ENCODE measurements around the gene CDK11B. TPM values are rescaled to one million over a fixed set of nuclear protein-coding genes. Genes with fewer than 3 reads are reported as not detected.

The CDK11B gene
- total and polyA plus RNA-seq, 2 of the 8 experiments (the other 6 are each of a cell fraction or from before 2014, with no cell fraction given) = 11.1 to 31.9 TPM

- Histone ChIP-seq H3K4ac (replicated peaks; ENCODE audit: insufficient read length, low read depth, low read length) (no peak overlapping the region), H3K27me3 (replicated peaks in 1 of 4; ENCODE audit: control insufficient read depth in 3 of 4, extremely low read depth in 1 of 4, insufficient read depth in 3 of 4, low read length in 3 of 4) (no peaks in the 10 kb centered on the region), H3K9ac (replicated peaks in 1 of 4; ENCODE audit: extremely low read depth in 1 of 4, low read depth in 3 of 4, low read length in 3 of 4) (no peak overlapping the region), H2BK120ac (replicated peaks; ENCODE audit: low read depth, low read length) (no peak overlapping the region), H3K79me2 (ENCODE audit: control insufficient read depth in 1 of 2, insufficient read depth in 2 of 2, low read length in 2 of 2) (peaks cover 0 to 13% of the 10 kb centered on the region in 2 experiments; a peak in 2 of 4 replicates), H4K91ac (replicated peaks; ENCODE audit: insufficient read length, low read length) (no peak overlapping the region), H3K23ac (ENCODE audit: insufficient read length) (no peak overlapping the region), H3K23me2 (ENCODE audit: low read depth, low read length) (no peaks in the 10 kb centered on the region; the same call in 1 of the 2 replicates), H3K36me3 (ENCODE audit: control insufficient read depth in 2 of 4, insufficient read depth in 4 of 4, low read length in 3 of 4) (no peaks in the 10 kb centered on the region), H3K56ac (replicated peaks; ENCODE audit: insufficient read length, low read depth, low read length) (no peak overlapping the region), H4K8ac (ENCODE audit: extremely low read depth, insufficient read depth, low read length) (no peak overlapping the region), H3K4me2 (ENCODE audit: insufficient read depth in 1 of 2, low read depth in 2 of 2, low read length in 2 of 2) (no peak overlapping the region), H2BK12ac (ENCODE audit: low read depth, low read length) (no peak overlapping the region), H2BK20ac (ENCODE audit: low read length) (no peak overlapping the region), H2AFZ (ENCODE audit: low read length) (no peak overlapping the region), H4K5ac (ENCODE audit: insufficient read length, low read depth, low read length) (no peak overlapping the region), H2BK5ac (ENCODE audit: low read depth, low read length) (no peak overlapping the region), H3K79me1 (ENCODE audit: low read depth, low read length) (peaks cover 3% of the 10 kb centered on the region), H3K4me1 (replicated peaks in 1 of 4; ENCODE audit: control insufficient read depth in 3 of 4, insufficient read depth in 4 of 4, low read length in 3 of 4) (peaks cover 0 to 5% (median 2%) of the 10 kb centered on the region in 4 experiments; a peak in 2 of 7 replicates), H3K27ac (ENCODE audit: low read depth, low read length) (no peak overlapping the region), H3K9me3 (ENCODE audit: insufficient read depth in 2 of 2, low read depth in 1 of 2, low read length in 1 of 2) (no peaks in the 10 kb centered on the region), H2BK15ac (ENCODE audit: low read length) (no peak overlapping the region), H3K4me3 (ENCODE audit: extremely low read depth in 1 of 4, insufficient read depth in 2 of 4, low read depth in 3 of 4, low read length in 4 of 4) (no peak overlapping the region), H3K14ac (ENCODE audit: insufficient read length) (no peak overlapping the region), H2AK5ac (ENCODE audit: low read depth, low read length) (no peak overlapping the region), H4K20me1 (replicated peaks in 1 of 2; ENCODE audit: control insufficient read depth in 1 of 2, insufficient read depth in 2 of 2, low read length in 2 of 2) (peaks cover 0 to 8% of the 10 kb centered on the region in 2 experiments), H3K18ac (ENCODE audit: extremely low read depth, low read length) (no peak overlapping the region)
- CTCF ChIA-PET (ENCODE audit: partially characterized antibody) = interaction anchor here (0.6 kb wide), 1 partner anchor 11 kb away, joined by 3 read pairs; no protein-coding TSS in a partner anchor
- POLR2A ChIA-PET (ENCODE audit: partially characterized antibody) = interaction anchor here (0.7 to 0.9 kb wide), 2 partner anchors 19 to 34 kb away, joined by 3 to 4 read pairs; no protein-coding TSS in a partner anchor
- 84% methylated on average over 10 of the region's 12 CpGs; no CpG with 5 or more reads in 1 of the 2 experiments for WGBS, 2 experiments (ENCODE audit: extremely low coverage in 1 of 2, insufficient coverage in 1 of 2, insufficient read length in 1 of 2, insufficient replicate concordance in 2 of 2, low coverage in 1 of 2, low lambda C conversion rate in 2 of 2, missing lambda C conversion rate in 1 of 2)
- DNase-seq (ENCODE audit: low read depth in 1 of 2, low spot score in 2 of 2) (no peak), FAIRE-seq (no peak)
- TF ChIP-seq GABPA (IDR thresholded peaks at IDR 0.05; ENCODE audit: borderline replicate concordance, insufficient read depth, low read length) = no peak
- TF ChIP-seq RFX5 (IDR thresholded peaks at IDR 0.05; ENCODE audit: borderline replicate concordance, low read depth, low read length) = no peak
- TF ChIP-seq PHF8 (conservative IDR thresholded peaks at IDR 0.05; ENCODE audit: low read depth, low read length) = no peak
- TF ChIP-seq EZH2 (IDR thresholded peaks at IDR 0.05; ENCODE audit: low read depth, low read length, severe bottlenecking) = no peak
- TF ChIP-seq BCL11A (IDR thresholded peaks at IDR 0.05; ENCODE audit: low read depth in 2 of 2, low read length in 2 of 2) = no peak
- TF ChIP-seq TBP (IDR thresholded peaks at IDR 0.05; ENCODE audit: low read depth, low read length) = no peak
- no peak for TF ChIP-seq TAF7 (optimal IDR thresholded peaks at IDR 0.05; ENCODE audit: borderline replicate concordance, low read depth, low read length)
- TF ChIP-seq SAP30 (IDR thresholded peaks at IDR 0.05; ENCODE audit: insufficient read depth, insufficient replicate concordance, low read length) = no peak
Measured at GRCh38 chr1:1609822-1610485, 48.9 kb downstream of the CDK11B start.
